GM20431 (cell line): ENCODE data around the gene TOX3.

Experiments
- in situ Hi-C: fragments of 300-500 bp; cut with MseI, MboI; formaldehyde crosslinking; loops from one replicate; pipeline ENCODE4 v1.15.0; 2020; ENCODE audit warnings: low sequenced_read_pairs; ENCODE audit not compliant: unreplicated experiment

Gene TOX3

DNA sequence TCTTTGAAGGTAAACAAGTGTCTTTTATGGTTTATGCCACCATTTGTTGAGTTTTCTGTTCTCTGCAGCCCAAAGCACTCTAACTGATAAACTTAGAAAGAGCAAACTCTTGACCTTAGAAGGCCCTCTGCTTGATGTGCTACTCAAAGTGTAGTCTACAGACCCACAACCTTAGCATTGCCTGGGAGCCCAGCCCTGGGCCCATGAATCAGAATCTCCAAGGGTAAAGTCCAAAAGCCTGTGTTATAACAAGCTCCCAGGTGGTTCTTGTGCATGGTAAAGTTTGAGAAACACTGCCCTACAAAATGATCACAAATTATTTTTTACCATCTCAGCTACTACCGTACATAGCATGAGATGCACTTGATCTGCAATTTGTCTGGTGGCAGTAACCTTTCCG is 6.0 kb downstream of the TOX3 start:
- in situ Hi-C loops, result no loop called here

DNA sequence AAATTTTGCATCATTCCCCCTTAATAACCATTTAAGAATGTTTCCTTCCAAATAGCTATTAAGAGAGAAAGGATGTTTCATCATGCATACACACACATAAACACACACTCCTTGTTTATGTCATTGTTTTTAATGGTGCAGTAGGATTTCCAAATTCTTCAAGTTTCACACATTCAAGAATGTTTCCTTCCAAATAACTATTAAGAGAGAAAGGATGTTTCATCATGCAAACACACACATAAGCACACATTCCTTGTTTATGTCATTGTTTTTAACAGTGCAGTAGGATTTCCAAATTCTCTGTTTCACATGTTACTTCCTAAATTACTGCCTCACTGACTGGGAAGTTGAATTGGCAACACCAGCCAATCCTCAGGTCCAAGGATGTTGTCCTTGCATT is 7.8 kb downstream of the TOX3 start:
- in situ Hi-C loops, result no loop called here

DNA sequence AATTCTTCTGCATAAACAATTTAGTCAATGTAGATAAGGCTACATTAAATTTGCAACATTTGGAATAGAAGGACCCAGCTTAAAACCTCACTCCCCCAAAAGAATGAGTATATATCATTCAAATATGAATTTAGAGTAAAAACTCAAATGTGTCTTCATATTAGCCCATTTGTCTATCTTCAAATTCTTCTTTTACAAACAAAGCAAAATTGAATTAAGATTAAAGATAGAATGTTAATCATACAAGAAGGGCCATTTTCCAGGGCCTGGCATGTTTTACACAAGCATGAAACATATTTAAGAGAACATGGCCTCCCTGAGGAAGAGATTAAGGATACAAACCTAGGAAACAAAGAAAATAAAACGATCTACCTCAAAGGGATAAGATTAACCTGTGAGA is 8.4 kb downstream of the TOX3 start:
- in situ Hi-C loops, result no loop called here

GRCh38 chr16:52537516-52537915 is 9.4 kb downstream of the TOX3 start:
- in situ Hi-C loops, result no loop called here

DNA sequence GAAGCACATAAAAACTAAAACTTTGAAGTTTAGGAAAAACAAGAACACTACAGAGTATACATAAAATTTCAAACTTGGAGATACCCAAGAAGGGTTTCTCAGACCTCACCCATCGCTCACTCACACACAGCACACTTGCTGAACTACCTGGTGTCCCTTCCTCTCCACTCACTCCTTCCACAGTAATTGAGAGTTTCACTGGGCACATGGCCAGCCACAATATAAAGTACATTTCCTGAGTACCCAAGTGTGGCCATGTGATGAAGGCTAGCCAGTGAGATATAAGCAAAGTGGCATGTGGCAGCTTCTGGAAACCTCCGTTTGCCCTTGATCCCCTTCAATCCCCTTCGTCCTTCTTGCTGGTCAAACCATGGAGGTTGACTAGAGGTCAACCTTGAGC is 11.9 kb downstream of the TOX3 start:
- in situ Hi-C loops, result no loop called here

DNA sequence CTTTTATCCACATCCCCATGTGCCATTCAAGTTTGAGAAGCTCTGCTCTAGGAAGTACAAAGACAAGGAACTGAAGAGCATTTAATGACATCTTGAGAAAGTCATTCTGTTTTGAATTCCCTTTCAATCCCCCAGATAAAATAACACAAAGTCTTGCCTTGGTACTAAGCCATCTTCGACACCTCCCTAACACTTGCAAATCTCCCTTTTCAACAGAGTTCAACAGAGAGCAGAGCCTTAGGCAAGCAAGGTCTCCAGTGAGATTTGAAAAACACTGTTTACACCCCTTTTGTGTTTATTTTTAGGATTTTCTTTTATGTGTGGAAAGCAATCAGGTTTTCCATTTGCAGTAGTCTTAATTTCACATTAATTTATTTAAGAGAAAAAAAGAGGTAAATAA is 13.6 kb downstream of the TOX3 start:
- in situ Hi-C loops, result no loop called here

DNA sequence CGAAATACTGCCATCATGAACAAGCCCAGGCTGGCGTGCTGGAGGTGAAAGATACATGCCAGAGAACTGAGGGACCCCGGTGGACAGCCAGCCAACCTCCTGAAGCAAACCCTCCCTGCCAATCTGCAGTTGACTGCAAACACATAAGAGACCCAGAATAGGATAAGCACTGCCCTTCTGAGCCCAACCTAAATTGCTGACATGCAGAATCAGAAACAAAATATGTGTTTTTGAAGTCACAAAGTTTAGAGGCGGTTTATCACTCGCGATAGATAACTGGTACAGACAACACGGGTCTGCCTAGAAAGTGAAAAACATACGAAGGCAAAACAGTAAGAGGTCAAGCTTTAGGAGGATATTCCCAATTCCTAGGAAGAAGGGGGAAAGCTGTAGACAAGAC is 14.6 kb downstream of the TOX3 start:
- in situ Hi-C loops, result no loop called here

- in situ Hi-C loops, result no loop called here
Measured at GRCh38 chr16:52529226-52529625, 17.7 kb downstream of the TOX3 start.

GRCh38 chr16:52528393-52529065 is 18.4 kb downstream of the TOX3 start:
- in situ Hi-C loops, result no loop called here

GRCh38 chr16:52526830-52527229 is 20.1 kb downstream of the TOX3 start:
- in situ Hi-C loops, result no loop called here

DNA sequence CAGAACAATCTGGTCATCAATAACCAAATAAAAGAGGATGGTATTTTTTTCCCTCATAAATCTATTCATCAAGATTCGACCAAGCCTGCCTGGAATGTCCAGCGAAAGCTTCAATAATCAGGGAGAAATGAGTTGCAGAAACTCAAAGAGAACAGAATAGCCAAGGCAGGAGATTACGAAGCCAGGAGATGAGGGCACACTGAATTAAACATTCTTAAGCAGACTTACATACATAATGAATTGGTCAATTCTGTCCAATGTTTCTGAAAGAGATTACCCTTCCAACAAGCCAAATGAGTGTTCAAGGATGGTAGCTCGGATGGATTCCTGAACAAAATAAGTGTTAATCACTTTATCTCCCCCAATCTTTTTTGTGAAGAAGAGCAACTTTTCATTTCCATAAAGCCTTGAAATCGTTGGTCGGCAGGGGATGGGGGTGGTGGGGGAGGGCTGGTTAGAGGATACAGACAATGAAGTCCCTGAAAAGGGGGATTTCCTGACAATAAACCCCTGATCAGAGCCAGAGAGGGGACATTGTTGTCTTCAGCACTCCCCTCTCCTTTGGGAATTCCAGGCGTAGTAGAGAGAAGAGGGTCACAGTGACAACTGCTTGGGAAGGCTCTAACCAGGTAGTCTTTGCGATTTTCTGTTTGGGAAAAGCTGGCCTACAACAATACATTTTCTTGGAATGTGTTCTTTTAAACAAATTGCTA is 20.7 kb downstream of the TOX3 start:
- in situ Hi-C loops, result no loop called here

DNA sequence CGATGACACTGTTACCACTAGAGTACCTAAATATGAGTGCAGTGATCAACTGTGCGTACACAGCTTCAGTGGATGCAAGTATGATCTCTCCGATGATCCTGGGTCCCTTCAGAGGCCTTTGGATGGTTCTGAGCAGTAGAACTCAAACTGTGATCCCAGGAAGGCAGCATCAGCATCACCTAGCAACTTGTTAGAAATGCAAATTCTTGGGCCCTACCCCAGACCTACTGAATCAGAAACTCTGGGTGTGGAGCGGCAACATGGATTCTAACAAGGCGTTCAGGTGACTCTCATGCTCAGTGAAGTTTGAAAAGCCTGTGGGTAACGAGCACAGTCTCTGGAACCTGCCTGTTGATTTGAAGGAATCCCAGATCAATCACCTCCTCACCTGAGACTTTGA is 25.4 kb downstream of the TOX3 start:
- in situ Hi-C loops, result no loop called here

- in situ Hi-C loops, result no loop called here
Measured at GRCh38 chr16:52518884-52519283, 28.1 kb downstream of the TOX3 start.

DNA sequence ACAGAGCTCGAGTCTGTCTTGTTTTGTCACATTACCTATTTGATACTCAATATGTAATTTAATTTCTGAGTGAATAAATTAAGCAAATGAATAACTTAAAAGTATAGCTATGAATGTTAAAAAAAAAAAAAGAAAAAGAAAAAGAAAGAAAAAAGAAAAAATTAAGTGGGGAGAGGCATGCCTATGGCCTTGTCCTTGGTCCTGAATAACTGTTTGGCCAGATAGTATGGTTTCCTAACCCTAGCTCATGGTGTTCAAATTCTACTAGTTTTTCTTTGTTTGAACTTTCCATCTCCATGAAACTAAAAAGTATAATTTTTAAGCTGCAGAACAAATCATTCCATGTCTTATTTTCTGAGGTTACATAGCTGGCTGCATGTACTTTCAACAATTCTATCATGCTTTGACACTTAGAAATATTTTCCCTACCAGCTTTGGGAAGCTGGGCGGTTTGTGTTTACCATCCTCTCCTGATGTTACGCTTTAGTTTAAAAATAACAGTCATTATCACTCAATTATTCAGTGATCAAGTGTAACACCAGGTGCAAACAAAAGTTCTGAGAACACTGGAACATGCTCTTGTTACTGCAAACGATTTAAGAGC is 31.8 kb downstream of the TOX3 start:
- in situ Hi-C loops, result no loop called here

- in situ Hi-C loops, result no loop called here
Measured at GRCh38 chr16:52512297-52512987, 34.5 kb downstream of the TOX3 start.

DNA sequence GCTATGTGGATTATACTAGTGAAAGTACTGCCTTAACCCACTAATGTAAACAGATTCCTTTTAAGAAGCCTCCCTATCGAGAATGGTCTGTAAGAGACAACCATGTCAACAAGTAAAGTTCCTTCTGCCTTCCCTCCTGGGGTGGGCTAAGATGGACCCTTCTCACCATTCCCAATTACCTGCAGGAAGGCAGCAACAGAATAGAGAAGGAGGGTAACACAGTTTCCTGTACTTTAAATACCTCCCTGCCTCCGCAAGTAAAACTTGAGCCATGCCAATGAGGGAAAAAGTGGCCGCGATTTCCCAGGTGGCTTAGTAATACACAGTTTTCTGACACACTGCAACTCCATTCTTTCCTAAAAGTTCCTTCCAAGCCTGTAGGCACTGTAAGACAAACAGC is 45.2 kb downstream of the TOX3 start:
- in situ Hi-C loops, result no loop called here

- in situ Hi-C loops, result no loop called here
Measured at GRCh38 chr16:52500963-52501362, 46.0 kb downstream of the TOX3 start.

DNA sequence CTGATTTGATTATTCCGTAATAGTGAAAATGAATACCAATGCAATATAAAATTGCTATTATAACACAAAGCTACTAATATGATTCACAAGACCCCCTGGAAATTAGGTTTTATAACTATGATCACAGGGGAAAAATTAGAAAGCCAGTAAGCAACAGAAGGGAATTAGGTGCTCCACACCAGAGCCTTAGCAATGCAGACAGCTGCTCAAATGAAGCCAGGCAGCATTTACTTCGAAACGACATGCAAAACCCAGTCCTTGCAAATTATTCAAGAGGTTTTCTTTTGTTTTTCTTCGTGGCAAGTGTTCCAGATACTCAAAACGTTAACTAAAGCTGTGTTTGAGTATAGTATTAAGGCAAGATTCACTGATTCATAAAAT is 47.9 kb downstream of the TOX3 start:
- in situ Hi-C loops, result no loop called here

DNA sequence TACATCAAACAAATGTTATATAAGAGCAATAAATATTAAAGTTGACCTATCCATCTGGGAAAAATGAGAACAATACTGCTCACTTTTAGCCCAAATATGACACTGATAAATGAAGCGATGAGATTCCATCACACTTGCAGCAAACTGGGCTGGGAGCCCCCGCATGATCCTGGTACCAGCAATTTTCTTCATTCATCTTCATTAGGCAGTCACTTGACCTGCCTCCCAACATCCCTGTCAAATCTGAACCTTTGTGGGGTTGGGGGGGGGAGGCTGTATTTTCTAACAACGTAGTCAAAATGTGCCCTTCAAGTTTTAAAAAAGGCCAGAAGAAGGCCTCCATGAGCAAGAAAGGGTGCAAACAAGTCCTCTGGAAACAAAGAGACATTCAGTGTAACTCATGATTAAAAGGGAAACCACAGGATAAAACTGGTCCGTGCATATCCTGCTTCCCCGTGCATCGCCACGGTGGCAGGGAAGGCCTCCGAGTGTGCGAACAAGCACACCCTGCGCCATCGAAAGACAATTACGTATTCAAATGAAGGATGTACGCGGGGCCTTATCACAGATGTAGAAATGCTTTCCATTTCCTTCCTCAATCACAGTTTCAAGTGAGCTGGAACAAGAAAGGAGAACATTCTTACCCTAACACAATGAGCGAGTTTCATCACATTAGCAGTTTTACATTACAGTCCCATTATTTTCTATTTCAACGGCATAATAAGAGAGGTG is 48.4 kb downstream of the TOX3 start:
- in situ Hi-C loops, result no loop called here

DNA sequence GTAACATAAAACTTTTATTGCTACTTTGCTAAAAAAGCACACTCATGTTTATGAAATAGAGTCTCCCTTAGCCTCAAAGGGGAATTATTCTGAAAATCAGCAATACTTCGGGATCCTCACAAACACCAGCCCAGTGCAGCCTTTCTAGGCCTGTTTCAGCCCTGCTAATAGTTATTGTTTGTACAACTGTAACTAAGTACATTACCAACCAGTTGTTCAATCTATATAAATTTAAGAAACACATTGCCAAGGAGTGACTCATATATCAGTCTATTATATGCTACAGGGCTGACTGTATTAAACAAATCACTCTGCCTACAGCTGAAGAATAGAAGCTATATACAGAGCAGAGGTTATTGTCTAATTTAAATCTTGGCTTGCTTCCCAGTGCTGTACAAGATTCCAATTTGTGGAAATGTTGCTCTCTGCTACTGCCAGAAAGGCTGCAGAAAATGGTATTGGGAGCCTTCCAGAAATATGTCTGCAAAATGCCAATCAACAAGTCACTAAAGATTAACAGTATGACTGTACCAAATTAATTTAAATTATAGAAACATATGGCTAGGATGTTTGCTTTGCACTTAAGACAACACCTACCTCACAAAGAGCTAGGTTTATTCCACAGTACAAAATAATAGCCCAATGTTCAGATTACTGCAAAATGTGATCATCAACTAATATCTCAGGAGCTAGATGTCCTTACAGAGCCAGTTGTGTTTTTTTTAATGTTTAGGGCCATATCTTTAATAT is 49.7 kb downstream of the TOX3 start:
- in situ Hi-C loops, result no loop called here
